ENCODE data around the gene VOPP1.

The VOPP1 gene

GRCh38 chr7:55549457-55549856 is 22.8 kb downstream of the VOPP1 start:
- in situ Hi-C loops (cut with HindIII; ENCODE audit: low sequenced_read_pairs): no loop called here
- DNase-seq (ENCODE audit: low read depth): no peak
- no peak overlapping the region for H3K4me3 ChIP-seq (ENCODE audit: low read depth, low read length)
- TF ChIP-seq, protein P1, sequence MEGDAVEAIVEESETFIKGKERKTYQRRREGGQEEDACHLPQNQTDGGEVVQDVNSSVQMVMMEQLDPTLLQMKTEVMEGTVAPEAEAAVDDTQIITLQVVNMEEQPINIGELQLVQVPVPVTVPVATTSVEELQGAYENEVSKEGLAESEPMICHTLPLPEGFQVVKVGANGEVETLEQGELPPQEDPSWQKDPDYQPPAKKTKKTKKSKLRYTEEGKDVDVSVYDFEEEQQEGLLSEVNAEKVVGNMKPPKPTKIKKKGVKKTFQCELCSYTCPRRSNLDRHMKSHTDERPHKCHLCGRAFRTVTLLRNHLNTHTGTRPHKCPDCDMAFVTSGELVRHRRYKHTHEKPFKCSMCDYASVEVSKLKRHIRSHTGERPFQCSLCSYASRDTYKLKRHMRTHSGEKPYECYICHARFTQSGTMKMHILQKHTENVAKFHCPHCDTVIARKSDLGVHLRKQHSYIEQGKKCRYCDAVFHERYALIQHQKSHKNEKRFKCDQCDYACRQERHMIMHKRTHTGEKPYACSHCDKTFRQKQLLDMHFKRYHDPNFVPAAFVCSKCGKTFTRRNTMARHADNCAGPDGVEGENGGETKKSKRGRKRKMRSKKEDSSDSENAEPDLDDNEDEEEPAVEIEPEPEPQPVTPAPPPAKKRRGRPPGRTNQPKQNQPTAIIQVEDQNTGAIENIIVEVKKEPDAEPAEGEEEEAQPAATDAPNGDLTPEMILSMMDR (IDR thresholded peaks at IDR 0.05; ENCODE audit: low read depth, low read length, missing control alignments): no peak

- in situ Hi-C loops (cut with HindIII; ENCODE audit: low sequenced_read_pairs): no loop called here
- DNase-seq (ENCODE audit: low read depth): no peak
- TF ChIP-seq, protein P1 (IDR thresholded peaks at IDR 0.05; ENCODE audit: low read depth, low read length, missing control alignments): no peak
- H3K4me3 ChIP-seq (ENCODE audit: low read depth, low read length): no peak overlapping the region
These were observed 24.0 kb downstream of the VOPP1 start for GRCh38 chr7:55548295-55548731.

- TF ChIP-seq, protein P1 (IDR thresholded peaks at IDR 0.05; ENCODE audit: low read depth, low read length, missing control alignments): no peak
- in situ Hi-C loops (cut with HindIII; ENCODE audit: low sequenced_read_pairs): no loop called here
- no peak overlapping the region for H3K4me3 ChIP-seq (ENCODE audit: low read depth, low read length)
- peak; percentile 46 for DNase-seq (ENCODE audit: low read depth)
These were observed 25.5 kb downstream of the VOPP1 start for GRCh38 chr7:55546814-55547213.

DNA sequence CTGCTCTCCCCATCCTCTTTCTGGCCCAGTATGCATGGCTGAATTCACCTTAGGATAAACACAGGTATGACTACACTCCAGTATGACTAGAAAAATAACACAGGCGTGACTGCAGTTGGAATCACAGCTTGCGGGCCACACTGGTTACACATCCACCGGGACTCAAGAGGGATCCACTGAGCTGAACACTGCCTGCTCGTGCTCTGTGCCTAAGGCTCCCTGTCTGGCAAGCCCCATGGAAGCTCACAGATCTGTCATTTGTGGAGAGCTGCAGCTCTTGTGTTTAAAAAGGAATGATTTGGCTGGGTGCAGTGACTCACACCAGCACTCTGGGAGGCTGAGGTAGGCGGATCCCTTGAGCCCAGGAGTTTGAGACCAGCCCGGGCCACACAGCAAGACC is 26.8 kb downstream of the VOPP1 start:
- no peak overlapping the region for H3K4me3 ChIP-seq (ENCODE audit: low read depth, low read length)
- TF ChIP-seq, protein P1 (IDR thresholded peaks at IDR 0.05; ENCODE audit: low read depth, low read length, missing control alignments): peak; percentile 27
- in situ Hi-C loops (cut with HindIII; ENCODE audit: low sequenced_read_pairs): no loop called here
- DNase-seq (ENCODE audit: low read depth): peak; percentile 41

- TF ChIP-seq, protein P1 (IDR thresholded peaks at IDR 0.05; ENCODE audit: low read depth, low read length, missing control alignments): no peak
- in situ Hi-C loops (cut with HindIII; ENCODE audit: low sequenced_read_pairs): no loop called here
- H3K4me3 ChIP-seq (ENCODE audit: low read depth, low read length): no peak overlapping the region
- no peak for DNase-seq (ENCODE audit: low read depth)
These were observed 32.0 kb downstream of the VOPP1 start for GRCh38 chr7:55540226-55540858.

DNA sequence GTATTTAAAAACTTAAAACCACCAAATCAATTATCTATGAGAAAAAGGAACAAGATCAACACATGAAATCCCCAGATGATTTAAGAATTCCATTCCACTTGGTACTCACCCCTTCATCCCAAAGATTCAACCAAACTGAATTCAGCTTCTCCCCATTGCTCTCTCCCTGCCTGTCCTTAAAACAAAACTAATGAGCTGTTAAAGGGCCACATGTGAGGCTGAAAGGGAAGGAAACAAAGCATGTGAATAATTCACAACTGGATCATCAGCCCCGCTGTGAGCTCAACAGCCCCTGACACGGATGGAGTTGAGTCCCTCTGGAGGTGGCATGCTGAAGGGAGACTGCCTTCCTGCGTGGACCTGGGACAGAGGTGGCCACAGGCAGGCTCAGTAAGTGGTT is 32.9 kb downstream of the VOPP1 start:
- in situ Hi-C loops (cut with HindIII; ENCODE audit: low sequenced_read_pairs): no loop called here
- TF ChIP-seq, protein P1 (IDR thresholded peaks at IDR 0.05; ENCODE audit: low read depth, low read length, missing control alignments): no peak
- DNase-seq (ENCODE audit: low read depth): no peak
- no peak overlapping the region for H3K4me3 ChIP-seq (ENCODE audit: low read depth, low read length)
